Kidney (tissue), 14 donors: ENCODE results near the gene FBXO30. TPM values are rescaled to one million over a fixed set of nuclear protein-coding genes. Genes with fewer than 3 reads are reported as not detected.

Experiments
- DNase-seq, 5 donors: peaks; one replicate each; pipeline ENCODE4 v3.0.0-alpha.2; 2013 to 2020
- FAIRE-seq: peaks from 2 replicates; lab custom pipeline; 2012; peaks lifted over from hg19 to GRCh38; lab: Jason Lieb, UNC
- H3K27ac ChIP-seq, 2 donors: one replicate each; pipeline ENCODE4 v1.7.0; 2013; ENCODE audit warnings: low read depth in 2 of 2, low read length in 2 of 2, inconsistent platforms in 1 of 2
- H3K27me3 ChIP-seq: one replicate; pipeline ENCODE4 v1.7.1; 2013; ENCODE audit warnings: low read length, inconsistent platforms; ENCODE audit not compliant: control insufficient read depth, insufficient read depth
- H3K36me3 ChIP-seq, 3 donors: one replicate each; pipeline versions ENCODE4 v1.7.0 to v1.7.1; 2013; ENCODE audit warnings: low read length in 3 of 3, control low read depth in 1 of 3, inconsistent platforms in 1 of 3; ENCODE audit not compliant: insufficient read depth in 3 of 3, control insufficient read depth in 2 of 3
- H3K4me1 ChIP-seq, 3 donors: one replicate each; pipeline versions ENCODE4 v1.7.0 to v1.7.1; 2013; ENCODE audit warnings: low read length in 3 of 3, inconsistent platforms in 1 of 3, low read depth in 1 of 3; ENCODE audit not compliant: control insufficient read depth in 2 of 3, insufficient read depth in 2 of 3
- H3K4me3 ChIP-seq, 3 donors: one replicate each; pipeline versions ENCODE4 v1.7.0 to v1.8.1; 2013; ENCODE audit warnings: low read length in 3 of 3, control low read depth in 1 of 3, inconsistent platforms in 1 of 3
- H3K9ac ChIP-seq, 3 donors: one replicate each; pipeline versions ENCODE4 v1.7.0 to v1.7.1; 2013; ENCODE audit warnings: low read length in 3 of 3, control low read depth in 1 of 3, inconsistent platforms in 1 of 3
- H3K9me3 ChIP-seq, 3 donors: one replicate each; pipeline versions ENCODE4 v1.7.0 to v1.7.1; 2013; ENCODE audit warnings: low read length in 3 of 3, control low read depth in 1 of 3, inconsistent platforms in 1 of 3; ENCODE audit not compliant: control insufficient read depth in 2 of 3, insufficient read depth in 1 of 3
- CTCF ChIP-seq: IDR thresholded peaks from 3 replicates; pipeline ENCODE4 v1.5.1; 2012; ENCODE audit warnings: mild to moderate bottlenecking, moderate library complexity, borderline replicate concordance; ENCODE audit not compliant: insufficient read depth; ENCODE audit errors: extremely low read depth
- intact Hi-C: fragments of 100-400 bp; cut with DNase I; formaldehyde crosslinking; loops from one replicate; pipeline ENCODE4 v1.11.1; 2022
- polyA plus RNA-seq: library from polyadenylated mRNA; stranded (reverse); fragments of 350-450 nt; fragmentation: Illumina TruSeq; extraction: RNeasy Lipid Tissue Mini Kit (QIAGEN cat#74804); gene quantifications from one replicate; pipeline ENCODE4 v1.2.3, GENCODE V29; 2014; ENCODE audit warnings: low read depth, low replicate concordance; ENCODE audit not compliant: insufficient read depth
- total RNA-seq: library from RNA; stranded (reverse); fragmentation: NEBNext Ultra II Directional; extraction: Animal tissue kit (Norgen Biotek cat#: 25700); gene quantifications from one replicate; pipeline ENCODE4 v1.2.1, GENCODE V29; 2021
- donor health status: control.
- donor health status: control.
- donor health status: control.
- donor health status: control.
- donor health status: control.
- donor health status: DM: yes; HTN: yes; CAD: no.
- donor health status: Normal renal cell carcinoma (clear cell type).

FBXO30 gene
- total and polyA plus RNA-seq, 2 donors from 2014 or later, result 2.5 to 8.2 TPM

- Histone ChIP-seq H3K27ac (no peak overlapping the region), H3K36me3 (peaks cover 2 to 19% (median 9%) of the 10 kb centered on the region in 3 donors), H3K27me3 (no peaks in the 10 kb centered on the region), H3K4me1 (no peaks in the 10 kb centered on the region), H3K4me3 (no peak overlapping the region), H3K9ac (no peak overlapping the region), H3K9me3 (no peaks in the 10 kb centered on the region)
- no peak for TF ChIP-seq CTCF
- DNase-seq (no peak), FAIRE-seq (no peak)
- intact Hi-C loops, result no loop called here
Measured at GRCh38 chr6:145802141-145802540, 12.5 kb downstream of the FBXO30 start.

GRCh38 chr6:145801021-145801420, 13.6 kb downstream of the FBXO30 start:
- H3K27ac ChIP-seq, result no peak overlapping the region
- DNase-seq (no peak), FAIRE-seq (no peak)
- no peak overlapping the region for H3K4me3 ChIP-seq
- no peak overlapping the region for H3K9ac ChIP-seq
- no peaks in the 10 kb centered on the region for H3K27me3 ChIP-seq
- no peak for TF ChIP-seq CTCF
- intact Hi-C loops, result no loop called here
- peaks cover 2 to 18% (median 9%) of the 10 kb centered on the region in 3 donors for H3K36me3 ChIP-seq
- no peaks in the 10 kb centered on the region for H3K4me1 ChIP-seq
- no peaks in the 10 kb centered on the region for H3K9me3 ChIP-seq

DNA sequence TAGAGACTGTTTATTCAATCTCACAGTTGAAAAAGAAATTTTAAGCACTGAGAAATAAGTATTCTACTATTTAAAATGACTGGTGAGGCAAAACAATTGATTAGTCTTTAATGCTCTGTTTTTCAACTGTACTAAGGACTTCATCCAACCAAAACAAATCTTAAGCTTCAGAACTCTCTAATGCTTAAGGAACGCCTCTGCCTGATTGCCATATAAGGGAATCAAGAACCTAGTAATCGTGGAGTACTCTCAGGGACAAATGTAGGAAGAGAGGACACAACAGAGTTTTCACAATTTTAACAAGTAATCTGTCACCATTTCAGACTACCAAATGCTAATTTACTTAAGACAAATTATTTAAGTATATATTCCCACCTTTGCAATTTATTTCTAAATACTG, 16.1 kb downstream of the FBXO30 start:
- intact Hi-C loops, result no loop called here
- Histone ChIP-seq H3K4me1 (no peaks in the 10 kb centered on the region), H3K27ac (no peak overlapping the region), H3K27me3 (no peaks in the 10 kb centered on the region), H3K4me3 (no peak overlapping the region), H3K9ac (no peak overlapping the region), H3K9me3 (no peaks in the 10 kb centered on the region), H3K36me3 (peaks cover 0 to 3% (median 0%) of the 10 kb centered on the region in 3 donors)
- TF ChIP-seq CTCF, result no peak
- no peak for FAIRE-seq
- peak in 1 of 5 donors; percentile 6 for DNase-seq

GRCh38 chr6:145789443-145789842, 25.2 kb downstream of the FBXO30 start:
- DNase-seq (no peak), FAIRE-seq (no peak)
- no peak overlapping the region for H3K27ac ChIP-seq
- H3K9ac ChIP-seq, result no peak overlapping the region
- H3K4me1 ChIP-seq, result no peaks in the 10 kb centered on the region
- no peaks in the 10 kb centered on the region for H3K27me3 ChIP-seq
- no peak for TF ChIP-seq CTCF
- intact Hi-C loops, result no loop called here
- no peaks in the 10 kb centered on the region for H3K9me3 ChIP-seq
- H3K36me3 ChIP-seq, result no peaks in the 10 kb centered on the region
- no peak overlapping the region for H3K4me3 ChIP-seq
